Tibial artery (tissue), 4 donors: Measurements from ENCODE around the gene CEP192.

Source experiments
- DNase-seq, 2 donors: peaks; one replicate each; pipeline ENCODE4 v3.0.0-alpha.2; 2019
- H3K27ac ChIP-seq, 2 donors: fragments of 200-600 bp; sonication (generic) in 1 of 2; 1 replicate in 1 of 2; 2 replicates in 1 of 2; pipeline ENCODE4 v1.5.1; 2018 to 2019; ENCODE audit warnings: mild to moderate bottlenecking in 1 of 2
- H3K27me3 ChIP-seq, 2 donors: fragments of 200-600 bp; sonication (generic) in 1 of 2; one replicate each; pipeline versions ENCODE4 v1.5.1 to v1.6.0; 2016 to 2019
- H3K36me3 ChIP-seq, 3 donors: fragments of 200-600 bp; sonication (generic) in 2 of 3; one replicate each; pipeline ENCODE4 v1.5.1; 2016 to 2019; ENCODE audit warnings: mild to moderate bottlenecking in 2 of 3
- H3K4me1 ChIP-seq, 4 donors: fragments of 200-600 bp; sonication (generic) in 2 of 4; 1 replicate in 3 of 4; 2 replicates in 1 of 4; pipeline ENCODE4 v1.5.1; 2016 to 2019
- H3K4me3 ChIP-seq, 2 donors: fragments of 200-600 bp; sonication (generic) in 1 of 2; 1 replicate in 1 of 2; 2 replicates in 1 of 2; pipeline ENCODE4 v1.5.1; 2018 to 2019; ENCODE audit warnings: mild to moderate bottlenecking in 2 of 2
- H3K9me3 ChIP-seq, 3 donors: fragments of 200-600 bp; sonication (generic) in 1 of 3; one replicate each; pipeline ENCODE4 v1.5.1; 2016 to 2019
- CTCF ChIP-seq, 2 experiments: fragments of 200-600 bp in 1 of 2; fragments of 450-650 bp in 1 of 2; IDR thresholded peaks; one replicate each; pipeline ENCODE4 v1.5.1; 2017 to 2019; ENCODE audit warnings: antibody characterized with exemption in 2 of 2, mild to moderate bottlenecking in 1 of 2, moderate library complexity in 1 of 2
- intact Hi-C: fragments of 100-400 bp; cut with DNase I; formaldehyde crosslinking; loops from one replicate; pipeline ENCODE4 v1.15.0; 2023; ENCODE audit warnings: low total_unique reads

The CEP192 gene

GRCh38 chr18:13007248-13007560 lies 16.0 kb downstream of the CEP192 start:
- no peaks in the 10 kb centered on the region for H3K27me3 ChIP-seq
- H3K27ac ChIP-seq = no peak overlapping the region
- no peak overlapping the region for H3K4me3 ChIP-seq
- TF ChIP-seq CTCF (IDR thresholded peaks at IDR 0.05) = no peak
- intact Hi-C loops = no loop called here
- H3K36me3 ChIP-seq = peaks cover 26 to 48% (median 32%) of the 10 kb centered on the region in 3 donors
- DNase-seq = no peak
- no peaks in the 10 kb centered on the region for H3K4me1 ChIP-seq
- H3K9me3 ChIP-seq = no peaks in the 10 kb centered on the region

- Histone ChIP-seq H3K27me3 (no peaks in the 10 kb centered on the region), H3K36me3 (peaks cover 50 to 84% (median 65%) of the 10 kb centered on the region in 3 donors), H3K4me1 (no peaks in the 10 kb centered on the region), H3K27ac (no peak overlapping the region), H3K4me3 (no peak overlapping the region), H3K9me3 (no peaks in the 10 kb centered on the region)
- intact Hi-C loops = no loop called here
- DNase-seq = no peak
- no peak for TF ChIP-seq CTCF (IDR thresholded peaks at IDR 0.05)
These were observed 20.6 kb downstream of the CEP192 start for GRCh38 chr18:13011719-13012118.

GRCh38 chr18:13014232-13014631 lies 23.1 kb downstream of the CEP192 start:
- TF ChIP-seq CTCF (IDR thresholded peaks at IDR 0.05) = no peak
- no peak overlapping the region for H3K4me3 ChIP-seq
- no peak overlapping the region for H3K27ac ChIP-seq
- intact Hi-C loops = no loop called here
- no peak for DNase-seq
- H3K27me3 ChIP-seq = no peaks in the 10 kb centered on the region
- H3K9me3 ChIP-seq = no peaks in the 10 kb centered on the region
- H3K36me3 ChIP-seq = peaks cover 61 to 94% (median 71%) of the 10 kb centered on the region in 3 donors
- H3K4me1 ChIP-seq = no peaks in the 10 kb centered on the region

- no peak for TF ChIP-seq CTCF (IDR thresholded peaks at IDR 0.05)
- H3K9me3 ChIP-seq = no peaks in the 10 kb centered on the region
- no peak overlapping the region for H3K4me3 ChIP-seq
- intact Hi-C loops = no loop called here
- H3K27ac ChIP-seq = no peak overlapping the region
- DNase-seq = no peak
- H3K4me1 ChIP-seq = no peaks in the 10 kb centered on the region
- no peaks in the 10 kb centered on the region for H3K27me3 ChIP-seq
- H3K36me3 ChIP-seq = peaks cover 61 to 94% (median 68%) of the 10 kb centered on the region in 3 donors
These were observed 23.7 kb downstream of the CEP192 start for GRCh38 chr18:13014818-13015217.

- Histone ChIP-seq H3K4me3 (no peak overlapping the region), H3K27me3 (no peaks in the 10 kb centered on the region), H3K36me3 (peaks cover 62 to 83% (median 69%) of the 10 kb centered on the region in 3 donors), H3K4me1 (no peaks in the 10 kb centered on the region), H3K9me3 (peaks cover 0 to 2% (median 0%) of the 10 kb centered on the region in 3 donors), H3K27ac (no peak overlapping the region)
- no peak for DNase-seq
- intact Hi-C loops = no loop called here
- no peak for TF ChIP-seq CTCF (IDR thresholded peaks at IDR 0.05)
These were observed 26.2 kb downstream of the CEP192 start for GRCh38 chr18:13017247-13017875.

GRCh38 chr18:13018374-13018773 lies 27.2 kb downstream of the CEP192 start:
- peaks cover 63 to 79% (median 72%) of the 10 kb centered on the region in 3 donors for H3K36me3 ChIP-seq
- no peak for DNase-seq
- H3K27ac ChIP-seq = no peak overlapping the region
- intact Hi-C loops = no loop called here
- H3K9me3 ChIP-seq = peaks cover 0 to 5% (median 3%) of the 10 kb centered on the region in 3 donors
- no peak for TF ChIP-seq CTCF (IDR thresholded peaks at IDR 0.05)
- H3K4me3 ChIP-seq = no peak overlapping the region
- H3K4me1 ChIP-seq = no peaks in the 10 kb centered on the region
- no peaks in the 10 kb centered on the region for H3K27me3 ChIP-seq
